Ovary (tissue), 9 donors: ENCODE data around the gene CNP. TPM values are rescaled to one million over a fixed set of nuclear protein-coding genes. Genes with fewer than 3 reads are reported as not detected.

Experiments used
- DNase-seq, 5 donors: peaks; one replicate each; pipeline ENCODE4 v3.0.0-alpha.2; 2019 to 2020
- H3K27ac ChIP-seq, 2 donors: fragments of 200-600 bp; one replicate each; pipeline versions ENCODE4 v1.5.1 to v1.8.0; 2019 to 2022
- H3K27me3 ChIP-seq: fragments of 200-600 bp; one replicate; pipeline ENCODE4 v1.8.0; 2022
- H3K36me3 ChIP-seq: fragments of 200-600 bp; sonication (generic); one replicate; pipeline ENCODE4 v1.5.1; 2019
- H3K4me1 ChIP-seq: one replicate; pipeline ENCODE4 v1.8.1; 2013; ENCODE audit warnings: mild to moderate bottlenecking, moderate library complexity; ENCODE audit not compliant: insufficient read depth
- H3K4me3 ChIP-seq: fragments of 200-600 bp; sonication (generic); one replicate; pipeline ENCODE4 v1.5.1; 2017
- H3K9me3 ChIP-seq, 2 donors: fragments of 200-600 bp in 1 of 2; sonication (generic) in 1 of 2; one replicate each; pipeline versions ENCODE4 v1.5.1 to v1.8.1; 2013 to 2019; ENCODE audit warnings: mild to moderate bottlenecking in 1 of 2, moderate library complexity in 1 of 2
- EP300 ChIP-seq: sonication (generic); formaldehyde crosslinking; IDR thresholded peaks from one replicate; pipeline ENCODE4 v1.6.1; 2017; ENCODE audit warnings: antibody characterized with exemption
- POLR2A ChIP-seq: fragments of 450-650 bp; IDR thresholded peaks from one replicate; pipeline ENCODE4 v1.6.1; 2017; ENCODE audit warnings: antibody characterized with exemption, mild to moderate bottlenecking, moderate library complexity
- whole genome bisulfite sequencing, 3 donors: extraction: QIAGEN DNeasy Blood & Tissue Kit in 1 of 3; methylation state at CpG; one replicate each; pipeline versions ENCODE4 v1.1.5 to v1.1.7; 2013 to 2017; 5-methylcytosine and 5-hydroxymethylcytosine counted together
- intact Hi-C, 4 donors: fragments of 100-400 bp; cut with DNase I; formaldehyde crosslinking; loops; one replicate each; pipeline versions ENCODE4 v1.11.0 to v1.15.1; 2022 to 2023
- polyA plus RNA-seq, 2 donors: library from polyadenylated mRNA; stranded (reverse); fragments of 200-250 nt in 1 of 2; fragments of 350-450 nt in 1 of 2; fragmentation: Illumina TruSeq in 1 of 2; extraction: RNeasy Lipid Tissue Mini Kit (QIAGEN cat#74804) in 1 of 2; gene quantifications; one replicate each; pipeline ENCODE4 v1.2.3, GENCODE V29; 2013 to 2014
- total RNA-seq, 7 donors: library from RNA; depleted of rRNA in 2 of 7; stranded (reverse); fragments of >200 nt in 2 of 7; fragmentation: NEBNext Ultra II Directional in 3 of 7; extraction: Animal tissue kit (Norgen Biotek cat#: 25700) in 3 of 7; gene quantifications; one replicate each; pipeline versions ENCODE4 v1.1.0 to v1.2.4, GENCODE V29; 2016 to 2023
- TF ChIP-seq, protein P1 (sequence below), 3 donors: fragments of 450-650 bp in 2 of 3; fragments of 200-600 bp in 1 of 3; IDR thresholded peaks; one replicate each; pipeline versions ENCODE4 v1.5.1 to v1.8.0; 2016 to 2022; ENCODE audit warnings: antibody characterized with exemption in 3 of 3, mild to moderate bottlenecking in 1 of 3
- donor health status: DM: no; HTN: no; CAD: no; lungs with moderate emphysema.
- donor health status: DM: no; HTN: no; CAD: no.
- donor health status: Bipolar disorder and iron deficiency.
- donor health status: DM: yes; HTN: yes; CAD: no.
- donor health status: DM: no; HTN: no; CAD: no.
- donor health status: DM: yes; HTN: yes; CAD: no.

CNP gene
- total and polyA plus RNA-seq, 9 donors: 30.5 to 88.9 (median 74.1) TPM

DNA sequence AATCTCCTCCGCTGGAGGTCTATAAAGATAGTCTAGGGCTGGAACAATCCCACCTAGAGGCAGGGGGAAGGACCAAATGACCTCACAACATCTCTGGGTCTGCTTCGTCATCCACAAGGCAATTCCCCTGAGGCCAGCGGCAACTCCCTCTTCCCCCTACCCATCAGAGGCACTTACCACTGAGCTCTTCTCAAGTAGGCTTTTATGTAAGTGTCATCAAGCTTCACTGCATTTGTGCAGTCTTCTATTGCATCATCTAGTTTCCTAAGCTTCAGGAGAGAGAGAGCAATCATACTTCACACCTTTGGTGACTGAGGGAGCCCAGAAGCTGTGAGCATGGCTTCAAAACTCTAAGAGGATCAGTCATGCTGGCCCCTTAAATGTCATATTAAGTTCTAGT is 21.0 kb downstream of the CNP start:
- Histone ChIP-seq H3K36me3 (no peaks in the 10 kb centered on the region), H3K27me3 (no peaks in the 10 kb centered on the region), H3K4me1 (no peaks in the 10 kb centered on the region), H3K4me3 (no peak overlapping the region), H3K9me3 (no peaks in the 10 kb centered on the region), H3K27ac (no peak overlapping the region)
- WGBS, 3 donors: 78 to 84% (median 82%) methylated on average over 3 of the region's 3 CpGs
- DNase-seq: no peak
- TF ChIP-seq EP300: no peak
- TF ChIP-seq, protein P1, sequence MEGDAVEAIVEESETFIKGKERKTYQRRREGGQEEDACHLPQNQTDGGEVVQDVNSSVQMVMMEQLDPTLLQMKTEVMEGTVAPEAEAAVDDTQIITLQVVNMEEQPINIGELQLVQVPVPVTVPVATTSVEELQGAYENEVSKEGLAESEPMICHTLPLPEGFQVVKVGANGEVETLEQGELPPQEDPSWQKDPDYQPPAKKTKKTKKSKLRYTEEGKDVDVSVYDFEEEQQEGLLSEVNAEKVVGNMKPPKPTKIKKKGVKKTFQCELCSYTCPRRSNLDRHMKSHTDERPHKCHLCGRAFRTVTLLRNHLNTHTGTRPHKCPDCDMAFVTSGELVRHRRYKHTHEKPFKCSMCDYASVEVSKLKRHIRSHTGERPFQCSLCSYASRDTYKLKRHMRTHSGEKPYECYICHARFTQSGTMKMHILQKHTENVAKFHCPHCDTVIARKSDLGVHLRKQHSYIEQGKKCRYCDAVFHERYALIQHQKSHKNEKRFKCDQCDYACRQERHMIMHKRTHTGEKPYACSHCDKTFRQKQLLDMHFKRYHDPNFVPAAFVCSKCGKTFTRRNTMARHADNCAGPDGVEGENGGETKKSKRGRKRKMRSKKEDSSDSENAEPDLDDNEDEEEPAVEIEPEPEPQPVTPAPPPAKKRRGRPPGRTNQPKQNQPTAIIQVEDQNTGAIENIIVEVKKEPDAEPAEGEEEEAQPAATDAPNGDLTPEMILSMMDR (IDR thresholded peaks at IDR 0.05): no peak
- no peak for TF ChIP-seq POLR2A
- intact Hi-C loops: no loop called here

DNA sequence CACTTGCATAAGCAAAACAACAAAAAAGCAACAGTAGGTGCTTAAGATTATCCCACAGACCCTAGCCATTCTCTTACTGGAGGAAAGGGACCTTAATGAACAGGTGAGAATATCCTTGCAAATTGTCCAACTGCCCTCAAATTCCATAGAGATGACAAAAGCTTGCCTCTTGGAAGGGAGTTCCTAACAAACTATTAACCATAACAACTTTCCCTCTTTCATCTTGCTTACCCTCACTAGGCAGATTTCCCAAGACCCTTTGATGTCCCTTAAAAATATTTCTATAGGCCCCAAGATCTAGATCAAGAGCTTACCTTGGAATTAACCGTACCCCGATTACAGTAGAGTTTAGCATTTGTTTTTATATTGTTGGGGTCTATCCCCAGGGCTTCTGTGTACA is 21.8 kb downstream of the CNP start:
- WGBS, 3 donors: 89 to 93% (median 90%) methylated on average over 2 of the region's 2 CpGs
- no peaks in the 10 kb centered on the region for H3K36me3 ChIP-seq
- no peak for DNase-seq
- no peaks in the 10 kb centered on the region for H3K9me3 ChIP-seq
- no peaks in the 10 kb centered on the region for H3K4me1 ChIP-seq
- intact Hi-C loops: no loop called here
- H3K27ac ChIP-seq: no peak overlapping the region
- H3K27me3 ChIP-seq: no peaks in the 10 kb centered on the region
- H3K4me3 ChIP-seq: no peak overlapping the region
- TF ChIP-seq, protein P1 (IDR thresholded peaks at IDR 0.05): no peak
- TF ChIP-seq EP300 (no peak), POLR2A (no peak)

DNA sequence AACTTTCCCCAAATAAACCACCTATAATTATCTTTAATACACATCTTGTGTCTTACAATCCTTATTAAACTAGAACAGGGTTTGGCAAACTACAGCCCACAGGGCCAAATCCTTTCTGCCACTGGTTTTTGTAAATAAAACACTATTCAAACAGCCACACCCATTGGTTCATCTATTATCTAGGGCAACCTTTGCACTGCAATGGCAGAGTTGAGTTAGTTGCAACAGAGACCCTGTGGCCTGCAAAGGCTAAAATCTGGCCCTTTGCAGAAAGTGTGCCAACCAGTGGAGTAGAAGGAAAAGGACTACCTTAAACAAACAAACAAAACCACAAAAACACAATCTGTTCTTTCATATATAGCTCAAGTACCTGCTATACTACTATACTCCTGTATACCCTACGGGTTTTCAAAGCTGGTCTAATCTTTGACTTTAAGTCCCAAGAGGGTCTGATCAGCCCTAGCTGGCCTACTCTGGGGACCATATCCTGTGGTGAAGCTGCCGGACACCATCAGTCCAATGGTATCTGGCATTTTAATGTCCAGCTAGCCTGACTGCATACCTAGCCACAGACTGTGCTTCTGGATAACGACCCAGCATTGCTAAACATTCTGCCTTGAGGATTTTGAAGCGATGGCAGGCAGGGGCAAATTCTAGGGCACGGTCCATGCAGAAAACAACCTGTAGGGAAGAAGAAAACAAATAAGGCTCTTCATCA is 23.3 kb downstream of the CNP start:
- no peak overlapping the region for H3K27ac ChIP-seq
- H3K27me3 ChIP-seq: no peaks in the 10 kb centered on the region
- H3K4me1 ChIP-seq: no peaks in the 10 kb centered on the region
- no peak for DNase-seq
- WGBS, 3 donors: 80 to 97% (median 83%) methylated on average over 5 of the region's 5 CpGs
- no peak for TF ChIP-seq POLR2A
- intact Hi-C loops: no loop called here
- no peak overlapping the region for H3K4me3 ChIP-seq
- H3K9me3 ChIP-seq: no peaks in the 10 kb centered on the region
- H3K36me3 ChIP-seq: no peaks in the 10 kb centered on the region

DNA sequence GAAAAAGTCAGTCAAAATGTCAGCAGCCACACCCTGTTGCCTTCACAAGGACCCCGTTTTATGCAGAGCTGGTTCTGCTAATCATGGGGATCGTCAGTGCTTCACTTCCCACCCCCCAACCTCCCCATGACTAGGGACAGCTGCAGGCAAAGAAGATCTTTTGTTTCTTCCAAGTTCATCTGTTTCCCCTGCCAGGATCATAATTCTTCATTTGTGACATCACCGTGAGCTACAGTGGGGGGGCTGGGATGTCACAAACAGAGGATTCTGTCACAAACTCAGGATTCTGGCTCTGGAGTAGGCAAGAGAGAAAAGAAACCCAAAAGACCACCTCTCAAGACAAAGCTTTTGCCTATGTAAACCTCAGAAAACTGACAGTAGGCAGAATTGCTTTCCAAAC is 26.0 kb downstream of the CNP start:
- 68 to 72% (median 70%) methylated on average over 3 of the region's 3 CpGs for WGBS, 3 donors
- no peaks in the 10 kb centered on the region for H3K4me1 ChIP-seq
- intact Hi-C loops: no loop called here
- H3K4me3 ChIP-seq: no peak overlapping the region
- no peak for DNase-seq
- no peak overlapping the region for H3K27ac ChIP-seq
- H3K27me3 ChIP-seq: no peaks in the 10 kb centered on the region
- H3K36me3 ChIP-seq: no peaks in the 10 kb centered on the region
- H3K9me3 ChIP-seq: no peaks in the 10 kb centered on the region
- TF ChIP-seq POLR2A: no peak
- TF ChIP-seq EP300: no peak
- TF ChIP-seq, protein P1 (IDR thresholded peaks at IDR 0.05): no peak

DNA sequence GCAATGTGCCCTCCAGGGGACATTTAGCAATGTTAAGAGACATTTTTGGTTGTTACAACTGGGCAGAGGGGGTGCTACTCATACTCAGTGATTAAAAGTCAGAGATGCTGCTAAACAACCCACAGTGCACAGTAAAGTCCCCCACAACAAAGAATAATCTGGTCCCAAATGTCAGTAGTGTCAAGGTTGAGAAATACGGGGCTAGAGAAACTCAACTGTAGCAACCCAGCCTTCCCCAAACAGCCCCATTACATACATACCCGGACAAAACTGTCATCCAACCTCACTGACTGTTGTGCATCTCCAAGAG is 30.2 kb downstream of the CNP start:
- no peak for DNase-seq
- H3K36me3 ChIP-seq: no peaks in the 10 kb centered on the region
- TF ChIP-seq, protein P1 (IDR thresholded peaks at IDR 0.05): no peak
- TF ChIP-seq POLR2A (no peak), EP300 (no peak)
- no peak overlapping the region for H3K4me3 ChIP-seq
- H3K27ac ChIP-seq: no peak overlapping the region
- no peaks in the 10 kb centered on the region for H3K4me1 ChIP-seq
- no peaks in the 10 kb centered on the region for H3K9me3 ChIP-seq
- 83 to 95% (median 85%) methylated on average over 2 of the region's 2 CpGs for WGBS, 3 donors
- no peaks in the 10 kb centered on the region for H3K27me3 ChIP-seq
- intact Hi-C loops: no loop called here
